Left ventricle myocardium inferior (tissue), 1 donor: Measurements from ENCODE around the gene PRAMEF2. TPM values are rescaled to one million over a fixed set of nuclear protein-coding genes. Genes with fewer than 3 reads are reported as not detected.
"Not testable (repeated sequence)": the region's sequence is repeated elsewhere in the genome, so short reads cannot be mapped to it uniquely, and the experiment has no call there.

Experiments used
- DNase-seq: peaks from one replicate; pipeline ENCODE4 v3.0.0-alpha.2; 2020
- H3K27ac ChIP-seq: fragments of 200-600 bp; replicated peaks from 2 replicates; pipeline ENCODE4 v1.8.0; 2021
- H3K27me3 ChIP-seq: fragments of 200-600 bp; 2 replicates; pipeline ENCODE4 v1.8.0; 2021; ENCODE audit warnings: low read depth
- H3K36me3 ChIP-seq: fragments of 200-600 bp; 2 replicates; pipeline ENCODE4 v1.8.0; 2021
- H3K4me1 ChIP-seq: fragments of 200-600 bp; 2 replicates; pipeline ENCODE4 v1.8.0; 2021
- H3K4me3 ChIP-seq: fragments of 200-600 bp; 2 replicates; pipeline ENCODE4 v1.8.0; 2021; ENCODE audit warnings: mild to moderate bottlenecking, moderate library complexity
- H3K9me3 ChIP-seq: fragments of 200-600 bp; replicated peaks from 2 replicates; pipeline ENCODE4 v1.8.0; 2021
- CTCF ChIP-seq: fragments of 200-600 bp; IDR thresholded peaks from 2 replicates; pipeline ENCODE4 v1.8.0; 2021; ENCODE audit warnings: antibody characterized with exemption, mild to moderate bottlenecking, borderline replicate concordance
- intact Hi-C: fragments of 100-400 bp; cut with micrococcal nuclease; formaldehyde crosslinking; loops from one replicate; pipeline ENCODE4 v1.11.0; 2022
- long read RNA-seq: library from polyadenylated mRNA; unstranded; transcript quantifications from one replicate; pipeline ENCODE4 v2.0.0, GENCODE V29; 2021
- total RNA-seq: library from RNA; stranded (reverse); fragmentation: NEBNext Ultra II Directional; extraction: Animal tissue kit (Norgen Biotek cat#: 25700); gene quantifications from one replicate; pipeline ENCODE4 v1.2.1, GENCODE V29; 2021
- donor health status: DM: no; HTN: yes; CAD: no; lungs with severe emphysema.

Gene PRAMEF2, protein sequence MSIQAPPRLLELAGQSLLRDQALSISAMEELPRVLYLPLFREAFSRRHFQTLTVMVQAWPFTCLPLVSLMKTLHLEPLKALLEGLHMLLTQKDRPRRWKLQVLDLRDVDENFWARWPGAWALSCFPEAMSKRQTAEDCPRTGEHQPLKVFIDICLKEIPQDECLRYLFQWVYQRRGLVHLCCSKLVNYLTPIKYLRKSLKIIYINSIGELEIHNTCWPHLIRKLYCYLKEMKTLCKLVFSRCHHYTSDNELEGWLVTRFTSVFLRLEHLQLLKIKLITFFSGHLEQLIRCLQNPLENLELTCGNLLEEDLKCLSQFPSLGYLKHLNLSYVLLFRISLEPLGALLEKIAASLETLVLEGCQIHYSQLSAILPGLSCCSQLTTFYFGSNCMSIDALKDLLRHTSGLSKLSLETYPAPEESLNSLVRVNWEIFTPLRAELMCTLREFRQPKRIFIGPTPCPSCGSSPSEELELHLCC
- total RNA-seq: not detected
- long read RNA-seq: 0 reads

GRCh38 chr1:12856786-12857185 lies at the start of gene PRAMEF2:
Gene PRAMEF2 (plus strand): TSS chr1:12857086. CDS start chr1:12859010, 1,924 bp downstream.
- H3K4me3 ChIP-seq, H3K36me3 ChIP-seq, H3K27ac ChIP-seq, DNase-seq, H3K9me3 ChIP-seq, intact Hi-C loops, H3K4me1 ChIP-seq: not testable (repeated sequence)
- peaks cover 42% of the 10 kb centered on the region for H3K27me3 ChIP-seq

DNA sequence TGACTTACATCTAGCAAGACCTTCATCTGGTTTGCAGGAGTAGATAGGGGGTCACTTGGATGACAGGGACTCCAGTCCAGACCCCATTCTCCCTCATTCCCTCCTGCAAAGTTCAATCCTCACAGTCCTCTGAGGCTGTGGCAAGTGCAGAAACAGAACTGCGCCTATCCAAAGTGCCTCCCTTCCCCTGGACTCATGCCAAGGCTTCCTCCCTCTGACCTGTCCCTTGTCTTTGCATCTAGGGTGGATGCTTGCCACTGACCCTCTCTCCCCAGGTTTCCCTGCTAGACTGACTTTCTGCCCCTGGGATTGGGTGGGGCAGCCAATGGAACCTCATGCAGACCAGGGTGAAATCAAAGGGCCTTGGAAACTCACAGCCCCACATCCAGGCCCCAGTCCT lies 47.0 kb upstream of the PRAMEF2 start:
- no peak overlapping the region for H3K4me3 ChIP-seq
- no peaks in the 10 kb centered on the region for H3K36me3 ChIP-seq
- no peak for DNase-seq
- H3K27ac ChIP-seq: no peak overlapping the region
- no peak for TF ChIP-seq CTCF
- H3K4me1 ChIP-seq: no peaks in the 10 kb centered on the region
- H3K27me3 ChIP-seq: peaks cover 59% of the 10 kb centered on the region
- H3K9me3 ChIP-seq: peaks cover 8% of the 10 kb centered on the region
- intact Hi-C loops: no loop called here

- Histone ChIP-seq H3K4me3 (no peak overlapping the region), H3K36me3 (no peaks in the 10 kb centered on the region), H3K27me3 (peaks cover 54% of the 10 kb centered on the region), H3K4me1 (no peaks in the 10 kb centered on the region), H3K9me3 (no peaks in the 10 kb centered on the region), H3K27ac (no peak overlapping the region)
- DNase-seq: no peak
- intact Hi-C loops: no loop called here
- TF ChIP-seq CTCF: no peak
Observed at GRCh38 chr1:12810691-12811408, 46.0 kb upstream of the PRAMEF2 start.

DNA sequence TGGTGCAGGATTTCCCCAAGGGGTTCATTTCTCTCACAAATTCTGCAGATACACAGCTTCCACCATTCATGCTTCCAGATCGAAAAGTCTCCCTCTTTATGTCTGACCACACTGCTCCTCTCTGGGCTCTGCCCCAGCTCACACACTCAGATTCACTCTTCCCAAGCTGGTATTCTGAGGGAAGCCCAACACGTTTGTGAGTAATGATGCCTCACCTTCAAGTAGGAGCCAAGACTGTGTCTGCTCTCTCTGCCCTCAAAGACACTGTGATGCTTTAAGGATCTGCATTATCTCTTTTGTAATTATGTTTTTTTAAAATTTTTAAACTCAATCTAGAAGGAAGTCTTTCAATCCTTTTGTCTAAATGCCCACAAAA lies 45.5 kb upstream of the PRAMEF2 start:
- no peak overlapping the region for H3K27ac ChIP-seq
- H3K4me3 ChIP-seq: no peak overlapping the region
- intact Hi-C loops: no loop called here

GRCh38 chr1:12819061-12819460 lies 37.8 kb upstream of the PRAMEF2 start:
- H3K27me3 ChIP-seq: peaks cover 32% of the 10 kb centered on the region
- intact Hi-C loops, H3K27ac ChIP-seq, DNase-seq, H3K4me1 ChIP-seq, H3K36me3 ChIP-seq, H3K9me3 ChIP-seq, H3K4me3 ChIP-seq: not testable (repeated sequence)

More for the DNA sequence above, 45.5 kb upstream of the PRAMEF2 start:
- H3K36me3 ChIP-seq: no peaks in the 10 kb centered on the region
- DNase-seq: no peak
- H3K9me3 ChIP-seq: no peaks in the 10 kb centered on the region
- peaks cover 49% of the 10 kb centered on the region for H3K27me3 ChIP-seq
- no peak for TF ChIP-seq CTCF
- H3K4me1 ChIP-seq: no peaks in the 10 kb centered on the region

GRCh38 chr1:12831310-12831709 lies 25.6 kb upstream of the PRAMEF2 start, which contains the start of gene PRAMEF11:
Gene PRAMEF11 (minus strand): TSS chr1:12831410. CDS start chr1:12828789, 2,621 bp downstream.
- DNase-seq, H3K4me1 ChIP-seq, H3K27me3 ChIP-seq, H3K9me3 ChIP-seq, H3K4me3 ChIP-seq, H3K36me3 ChIP-seq, H3K27ac ChIP-seq, intact Hi-C loops: not testable (repeated sequence)

GRCh38 chr1:12833251-12833650 lies 23.6 kb upstream of the PRAMEF2 start:
- H3K4me1 ChIP-seq, DNase-seq, H3K27ac ChIP-seq, H3K36me3 ChIP-seq, H3K9me3 ChIP-seq, intact Hi-C loops, H3K4me3 ChIP-seq: not testable (repeated sequence)
- H3K27me3 ChIP-seq: peaks cover 16% of the 10 kb centered on the region

- H3K36me3 ChIP-seq, H3K4me1 ChIP-seq, H3K4me3 ChIP-seq, H3K27ac ChIP-seq, DNase-seq, intact Hi-C loops: not testable (repeated sequence)
- Histone ChIP-seq H3K9me3 (peaks cover 22% of the 10 kb centered on the region), H3K27me3 (peaks cover 35% of the 10 kb centered on the region)
Observed at GRCh38 chr1:12848620-12849019, 8.3 kb upstream of the PRAMEF2 start, which contains the start of gene HNRNPCL1. Gene HNRNPCL1 (minus strand): TSS chr1:12848720. CDS start chr1:12848289, 431 bp downstream.
